BJ (cell line): ENCODE data around the gene AP1M1. TPM values are rescaled to one million over a fixed set of nuclear protein-coding genes. Genes with fewer than 3 reads are reported as not detected.

Source experiments
- CTCF ChIA-PET: fragments of 350-600 bp; formaldehyde crosslinking; extraction: SDS; loops from one replicate; lab custom pipeline; 2021; ENCODE audit warnings: antibody characterized with exemption, inconsistent platforms; lab: Yijun Ruan, JAX
- POLR2A ChIA-PET: fragments of 300-600 bp; sonication (Branson Sonifier 250); formaldehyde crosslinking; extraction: SDS; loops from one replicate; lab custom pipeline; 2021; ENCODE audit warnings: antibody characterized with exemption; lab: Charles Lee
- DNase-seq: peaks from one replicate; pipeline ENCODE4 v3.0.0-alpha.2; 2011; ENCODE audit warnings: low read depth
- H3K27me3 ChIP-seq: 2 replicates; pipeline ENCODE4 v1.6.0; 2011; ENCODE audit warnings: low read length; ENCODE audit not compliant: control insufficient read depth, insufficient read depth
- H3K36me3 ChIP-seq: 2 replicates; pipeline ENCODE4 v1.5.1; 2011; ENCODE audit warnings: low read length; ENCODE audit not compliant: control insufficient read depth, insufficient read depth
- H3K4me3 ChIP-seq: 2 replicates; pipeline ENCODE4 v1.5.1; 2011; ENCODE audit warnings: low read depth, mild to moderate bottlenecking, control low read depth, low read length
- CTCF ChIP-seq: IDR thresholded peaks from 2 replicates; pipeline ENCODE4 v1.5.1; 2011; ENCODE audit warnings: low read depth, mild to moderate bottlenecking, control low read depth, inconsistent platforms, low read length, moderate library complexity; ENCODE audit not compliant: insufficient read depth
- polyA minus RNA-seq: library from RNA; depleted of rRNA, polyadenylated mRNA; stranded (reverse); fragments of >200 nt; gene quantifications from 2 replicates; pipeline ENCODE4 v1.2.3, GENCODE V29; 2011; rRNA and poly(A)+ RNA removed
- polyA plus RNA-seq: library from polyadenylated mRNA; depleted of rRNA; stranded (reverse); fragments of >200 nt; gene quantifications from 2 replicates; pipeline ENCODE4 v1.2.3, GENCODE V29; 2011; rRNA removed

Gene AP1M1
- polyA plus RNA-seq (50.9 and 72.1 TPM in 2 replicates), polyA minus RNA-seq (64.1 and 75.0 TPM in 2 replicates)

- ChIA-PET CTCF (interaction anchor here (0.6 to 1.8 kb wide), 5 partner anchors 13 to 167 kb away, joined by 3 to 5 read pairs (median 4); partner anchors contain the start of gene FAM32A), POLR2A (interaction anchor here (0.5 to 0.6 kb wide), 2 partner anchors 9 to 119 kb away, joined by 3 read pairs; no protein-coding TSS in a partner anchor)
- DNase-seq, result peak; percentile 93
- TF ChIP-seq CTCF, result no peak
- Histone ChIP-seq H3K27me3 (no peaks in the 10 kb centered on the region), H3K36me3 (peaks cover 6% of the 10 kb centered on the region), H3K4me3 (peak within 1 kb of the TSS; percentile 100)
Measured at GRCh38 chr19:16197622-16198369, at the start of gene AP1M1. TSS of gene AP1M1 (plus strand) at chr19:16197911. CDS start at chr19:16198027, 116 bp downstream.

- Histone ChIP-seq H3K36me3 (no peaks in the 10 kb centered on the region), H3K4me3 (no peak overlapping the region), H3K27me3 (no peaks in the 10 kb centered on the region)
- ChIA-PET POLR2A (no interaction called here), CTCF (interaction anchor here (1.2 kb wide), 1 partner anchor 37 kb away, joined by 3 read pairs; no protein-coding TSS in a partner anchor)
- TF ChIP-seq CTCF, result no peak
- no peak for DNase-seq
Measured at GRCh38 chr19:16148443-16149229, 49.1 kb upstream of the AP1M1 start.

- H3K27me3 ChIP-seq, result no peaks in the 10 kb centered on the region
- no peak for DNase-seq
- H3K4me3 ChIP-seq, result no peak overlapping the region
- no peaks in the 10 kb centered on the region for H3K36me3 ChIP-seq
- ChIA-PET CTCF (interaction anchor here (1.1 kb wide), 1 partner anchor 113 kb away, joined by 3 read pairs; no protein-coding TSS in a partner anchor), POLR2A (no interaction called here)
- TF ChIP-seq CTCF, result no peak
Measured at GRCh38 chr19:16153582-16154336, 44.0 kb upstream of the AP1M1 start.

GRCh38 chr19:16154557-16154956, 43.2 kb upstream of the AP1M1 start:
- ChIA-PET POLR2A (no interaction called here), CTCF (no interaction called here)
- Histone ChIP-seq H3K27me3 (no peaks in the 10 kb centered on the region), H3K36me3 (no peaks in the 10 kb centered on the region), H3K4me3 (no peak overlapping the region)
- no peak for TF ChIP-seq CTCF
- DNase-seq, result no peak

GRCh38 chr19:16155128-16155527, 42.6 kb upstream of the AP1M1 start:
- Histone ChIP-seq H3K36me3 (no peaks in the 10 kb centered on the region), H3K4me3 (no peak overlapping the region), H3K27me3 (no peaks in the 10 kb centered on the region)
- POLR2A ChIA-PET, result no interaction called here
- CTCF ChIA-PET, result no interaction called here
- no peak for DNase-seq
- TF ChIP-seq CTCF, result no peak
